ENCODE results near the gene FAM118A.
"Not testable (repeated sequence)": the region's sequence is repeated elsewhere in the genome, so short reads cannot be mapped to it uniquely, and the experiment has no call there.

Gene FAM118A

DNA sequence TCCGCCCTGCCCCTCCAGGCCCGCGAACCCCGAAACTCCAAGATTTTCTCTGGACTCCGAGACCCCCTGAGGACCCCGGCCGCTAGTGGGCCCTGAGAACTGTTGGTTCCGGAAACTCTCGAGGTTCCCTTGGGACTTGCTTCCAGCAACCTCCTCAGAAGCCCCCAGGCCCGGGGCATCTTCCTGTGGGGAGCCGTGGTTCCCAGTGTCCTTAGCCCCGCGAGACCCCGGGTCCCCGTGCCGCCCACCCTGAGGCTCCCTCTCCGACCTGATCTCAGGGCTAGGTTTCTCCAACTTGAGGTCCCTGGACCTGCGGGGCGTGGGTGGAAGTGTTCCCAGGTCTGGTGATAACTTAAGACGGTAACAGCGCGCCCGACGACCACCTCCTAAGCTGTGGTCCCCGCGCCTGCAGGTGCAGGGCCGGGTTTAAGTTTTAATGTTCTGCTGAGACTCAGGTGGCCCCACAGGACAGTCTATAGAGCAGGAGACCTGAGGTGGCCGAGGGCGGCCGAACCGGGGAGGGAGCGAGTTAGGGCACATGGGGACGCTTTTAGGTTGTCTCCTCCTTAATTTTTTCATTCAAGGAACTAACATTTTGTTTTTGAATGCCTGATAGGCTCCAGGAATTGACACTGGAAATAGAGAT lies 720 bp downstream of the FAM118A start:
- DNase-seq (ENCODE audit: low spot score) = no peak

DNA sequence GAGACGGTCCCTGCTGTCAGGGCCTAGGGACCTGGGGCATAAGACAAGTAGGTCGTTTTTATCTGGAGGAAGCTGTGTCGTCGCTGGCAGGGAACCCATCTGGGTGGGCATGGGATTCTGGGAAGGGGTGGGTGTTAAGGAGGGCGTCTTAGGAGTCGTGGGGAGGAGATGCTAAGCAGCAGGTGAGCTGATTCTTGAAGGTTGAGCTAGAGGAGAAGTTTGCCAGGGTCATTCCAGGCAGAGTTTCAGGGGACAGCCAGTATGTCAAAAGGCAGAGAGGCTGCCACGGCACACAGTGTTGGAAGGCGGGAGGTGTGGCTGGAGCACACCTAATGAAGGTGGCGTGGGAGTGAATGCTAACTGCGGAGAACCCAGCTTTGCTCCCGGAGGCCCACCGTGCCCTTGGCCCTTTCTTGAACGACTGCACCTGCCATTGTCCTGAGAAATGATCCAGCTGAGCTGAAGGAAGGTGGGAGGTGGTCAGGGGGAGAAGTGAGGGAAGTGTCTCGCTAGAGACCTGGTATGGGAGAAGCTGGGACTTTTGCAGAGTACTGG lies 1.3 kb downstream of the FAM118A start:
- DNase-seq (ENCODE audit: low spot score) = no peak

DNA sequence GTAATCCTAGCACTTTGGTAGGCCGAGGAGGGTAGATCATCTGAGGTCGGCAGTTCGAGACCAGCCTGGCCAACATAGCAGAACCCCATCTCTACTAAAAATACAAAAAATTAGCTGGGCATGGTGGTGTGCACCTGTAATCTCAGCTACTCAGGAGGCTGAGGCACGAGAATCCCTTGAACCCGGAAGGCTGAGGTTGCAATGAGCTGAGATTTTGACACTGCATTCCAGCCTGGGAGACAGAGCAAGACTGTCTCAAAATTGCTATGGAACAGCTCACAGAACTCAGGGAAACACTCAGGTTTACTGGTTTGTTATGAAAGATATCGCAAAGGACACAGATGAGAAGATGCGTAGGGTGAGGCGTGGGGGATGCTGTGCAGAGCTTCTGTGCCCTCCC lies 2.7 kb downstream of the FAM118A start:
- DNase-seq (ENCODE audit: low spot score) = no peak

DNA sequence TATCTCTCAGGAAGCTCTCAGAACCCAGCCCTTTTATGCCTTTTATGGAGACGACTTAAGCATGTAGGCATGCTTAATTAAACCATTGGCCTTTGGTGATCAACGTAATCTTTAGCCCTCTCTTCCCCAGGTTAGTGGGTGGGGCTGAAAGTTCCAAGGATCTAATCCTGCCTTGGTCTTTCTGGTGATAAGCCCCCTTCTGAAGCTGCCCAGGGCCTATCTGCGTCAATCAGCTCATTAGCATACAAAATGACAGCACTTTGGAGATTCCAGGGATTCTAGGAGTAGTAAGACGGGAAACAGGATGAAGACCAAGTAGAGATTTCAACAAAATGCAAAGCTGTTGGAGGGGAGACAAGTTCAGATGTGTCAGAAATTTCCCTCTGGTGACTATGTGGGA lies 3.1 kb downstream of the FAM118A start:
- no peak for DNase-seq (ENCODE audit: low spot score)

DNA sequence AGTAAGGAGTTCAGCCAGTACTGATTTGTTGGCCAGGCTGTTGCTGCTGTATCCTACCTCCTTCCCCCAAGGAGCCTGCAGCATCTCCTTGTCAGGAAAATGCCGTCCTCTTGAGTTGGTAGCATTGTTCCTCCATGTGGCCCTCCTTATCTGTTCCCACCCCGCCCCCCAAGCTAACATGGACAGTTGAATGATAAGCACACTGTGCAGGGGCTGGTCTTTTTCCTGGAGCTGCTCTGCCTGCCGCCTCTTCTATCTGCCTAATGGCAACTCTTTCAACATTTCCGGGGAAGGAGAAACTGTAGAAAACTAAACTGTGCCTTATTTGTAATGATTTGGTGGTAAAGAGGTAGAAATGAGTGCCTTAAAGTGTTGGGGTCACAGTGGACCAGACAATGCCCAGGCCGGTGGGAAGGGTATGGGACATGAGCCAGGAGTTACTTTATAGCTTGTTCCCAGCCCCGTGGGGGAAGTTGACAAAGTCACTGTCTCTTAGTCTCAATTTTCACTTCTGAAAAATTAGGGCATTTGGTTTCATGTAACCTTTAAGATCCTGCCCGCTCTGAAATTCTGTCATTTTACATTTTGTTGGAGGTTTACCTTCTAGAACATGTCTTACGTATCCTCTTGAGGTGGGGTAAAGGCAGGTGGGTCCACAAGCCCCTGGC lies 4.5 kb downstream of the FAM118A start:
- no peak for DNase-seq (ENCODE audit: low spot score)

DNA sequence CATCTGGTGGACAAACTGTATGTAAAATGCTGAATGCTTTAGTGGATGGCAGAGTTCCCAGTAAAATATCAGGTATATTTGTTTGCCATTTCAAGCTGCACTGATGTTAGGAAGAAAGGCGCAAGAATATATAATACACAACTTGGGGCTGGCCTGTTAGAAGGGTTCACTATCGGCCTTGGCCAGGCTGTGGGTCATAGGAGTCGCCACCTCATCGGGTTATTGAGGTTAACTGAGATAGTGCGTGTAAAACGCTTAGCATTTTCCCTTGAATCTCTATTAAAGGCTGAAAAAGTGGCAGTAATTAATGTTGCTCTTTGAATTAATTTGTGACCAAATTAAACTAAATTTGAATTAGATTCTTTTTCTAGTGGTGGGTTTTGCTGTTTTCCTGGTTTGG lies 5.1 kb downstream of the FAM118A start:
- DNase-seq (ENCODE audit: low spot score) = no peak

DNA sequence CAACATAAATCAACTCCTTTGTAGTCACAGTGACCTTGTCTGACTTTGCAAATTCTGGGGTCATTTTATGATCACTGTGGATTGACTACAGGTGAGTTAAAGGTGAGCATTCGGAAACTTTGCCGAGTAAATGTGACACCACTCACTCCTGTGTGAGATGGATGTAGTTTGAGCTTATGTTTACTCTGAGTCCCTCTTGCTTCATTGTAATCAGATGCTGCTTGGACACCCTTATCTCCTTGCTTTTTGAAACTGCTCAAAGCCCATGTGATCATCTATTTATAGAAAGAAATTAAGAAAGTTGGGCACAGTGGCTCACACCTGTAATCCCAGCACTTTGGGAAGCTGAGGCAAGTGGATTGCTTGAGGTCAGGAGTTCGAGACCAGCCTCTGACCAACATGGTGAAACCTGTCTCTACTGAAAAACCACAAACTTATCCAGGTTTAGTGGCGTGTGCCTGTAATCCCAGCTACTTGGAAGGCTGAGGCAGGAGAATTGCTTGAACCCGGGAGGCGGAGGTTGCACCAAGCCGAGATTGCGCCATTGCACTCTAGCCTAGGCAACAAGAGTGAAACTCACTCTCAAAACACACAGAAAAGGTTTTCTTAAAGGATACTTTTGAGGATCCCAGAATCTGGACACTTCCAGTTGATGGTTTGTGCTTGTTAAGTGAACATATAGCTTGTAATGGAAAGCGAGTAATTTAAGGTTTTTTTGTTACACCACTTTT lies 7.2 kb downstream of the FAM118A start:
- DNase-seq (ENCODE audit: low spot score) = no peak

DNA sequence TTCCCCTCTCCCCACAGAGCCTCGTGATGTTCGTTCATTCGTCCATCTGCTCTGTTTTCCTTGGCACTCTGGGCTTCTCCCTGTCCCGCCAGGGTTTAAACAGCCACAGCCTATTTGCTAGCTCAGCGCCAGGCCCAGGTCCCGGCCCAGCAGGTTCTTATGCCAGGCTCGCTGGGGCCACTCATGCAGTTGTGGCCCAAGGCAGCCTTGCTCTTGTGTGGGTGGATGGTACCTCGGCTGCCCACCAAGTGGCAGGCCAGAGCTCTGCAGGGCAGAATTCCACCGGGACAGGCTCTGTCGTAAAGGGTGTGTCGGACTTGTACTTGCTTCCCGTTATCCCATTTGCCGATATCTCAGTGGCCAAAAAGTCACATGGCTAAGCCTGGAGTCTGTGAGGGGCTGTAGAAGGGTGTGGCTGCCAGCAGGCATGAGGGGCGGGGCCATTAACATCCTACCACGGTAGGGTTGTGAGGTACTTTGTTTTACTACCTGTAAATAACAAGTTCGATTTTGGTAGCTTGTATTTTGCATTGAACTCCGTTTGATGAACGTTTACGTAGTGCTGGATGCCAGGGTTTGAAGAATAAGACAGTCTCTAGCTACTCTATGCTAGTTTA lies 7.9 kb downstream of the FAM118A start:
- no peak for DNase-seq (ENCODE audit: low spot score)

DNA sequence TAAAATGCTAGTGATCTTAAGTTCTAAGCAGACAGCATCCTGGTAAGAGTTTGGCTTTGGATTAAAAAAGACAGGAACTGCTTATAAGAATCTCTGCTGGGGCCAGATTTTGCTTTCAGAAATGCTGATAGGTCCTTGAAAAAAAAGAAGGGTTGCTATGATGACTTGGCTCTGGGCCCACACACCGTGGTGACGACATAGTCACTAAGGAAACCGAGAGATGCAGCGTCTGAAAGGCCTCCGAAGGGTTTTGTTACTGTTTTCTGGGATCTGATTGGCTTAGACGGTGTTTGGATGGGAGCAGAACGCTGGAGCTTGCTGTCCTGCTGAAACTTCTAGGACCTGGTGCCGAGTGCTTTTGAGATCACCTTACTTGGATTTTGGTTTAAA lies 8.4 kb downstream of the FAM118A start:
- peak; percentile 57 for DNase-seq (ENCODE audit: low spot score)

DNA sequence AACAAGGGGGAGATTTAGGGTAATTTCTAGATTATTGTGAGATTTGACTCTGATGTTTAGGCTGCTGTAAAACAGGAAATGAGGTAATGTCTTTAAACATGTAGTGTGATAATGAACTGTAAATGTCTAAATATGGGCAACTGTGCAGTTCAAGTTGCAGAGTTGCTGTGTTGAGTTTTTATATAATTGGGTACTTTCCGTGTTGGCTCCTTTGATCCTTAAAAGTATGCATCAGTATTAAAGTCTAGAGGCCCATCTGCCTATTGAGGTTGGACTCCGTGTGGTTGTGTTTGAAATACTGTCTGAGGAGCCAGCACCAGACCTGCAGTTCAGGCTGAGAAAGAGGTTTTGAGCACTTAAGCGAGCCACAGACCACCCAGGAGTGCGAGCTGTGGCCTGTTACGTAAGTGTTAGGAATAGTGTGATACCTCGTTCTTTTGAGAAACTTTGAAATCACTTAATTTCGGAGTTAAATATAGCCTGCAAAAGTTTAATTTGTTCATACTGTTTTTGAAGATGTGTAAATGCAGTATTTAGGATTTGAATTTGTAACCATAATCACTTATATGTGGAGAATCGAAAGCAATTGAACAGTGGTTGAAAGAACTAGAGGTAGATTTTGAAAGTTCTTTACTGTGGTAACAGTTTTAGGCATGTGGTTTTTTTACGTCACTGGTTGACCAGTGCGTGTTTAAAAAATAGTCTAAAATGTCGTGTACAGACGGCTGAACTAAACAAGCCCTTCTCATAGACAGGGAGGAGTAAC lies 9.0 kb downstream of the FAM118A start:
- DNase-seq (ENCODE audit: low spot score) = no peak

DNA sequence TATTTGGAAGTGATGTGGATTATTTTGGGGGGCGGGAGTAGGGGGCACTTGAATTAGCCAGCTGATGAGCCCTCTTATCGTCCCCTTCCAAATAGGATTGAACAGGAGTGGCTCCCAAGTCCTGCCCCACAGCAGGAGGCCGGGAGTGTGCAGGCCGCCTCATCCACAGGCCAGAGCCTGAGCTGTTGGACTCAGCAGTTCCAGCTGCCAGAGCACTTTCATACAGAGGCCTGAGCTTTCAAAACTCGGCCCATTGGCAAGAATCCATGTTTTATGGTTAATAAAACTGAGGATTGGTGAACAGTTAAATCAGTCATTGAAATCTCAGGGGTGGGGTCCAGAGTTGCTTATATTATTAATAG lies 9.6 kb downstream of the FAM118A start:
- DNase-seq (ENCODE audit: low spot score) = no peak

DNA sequence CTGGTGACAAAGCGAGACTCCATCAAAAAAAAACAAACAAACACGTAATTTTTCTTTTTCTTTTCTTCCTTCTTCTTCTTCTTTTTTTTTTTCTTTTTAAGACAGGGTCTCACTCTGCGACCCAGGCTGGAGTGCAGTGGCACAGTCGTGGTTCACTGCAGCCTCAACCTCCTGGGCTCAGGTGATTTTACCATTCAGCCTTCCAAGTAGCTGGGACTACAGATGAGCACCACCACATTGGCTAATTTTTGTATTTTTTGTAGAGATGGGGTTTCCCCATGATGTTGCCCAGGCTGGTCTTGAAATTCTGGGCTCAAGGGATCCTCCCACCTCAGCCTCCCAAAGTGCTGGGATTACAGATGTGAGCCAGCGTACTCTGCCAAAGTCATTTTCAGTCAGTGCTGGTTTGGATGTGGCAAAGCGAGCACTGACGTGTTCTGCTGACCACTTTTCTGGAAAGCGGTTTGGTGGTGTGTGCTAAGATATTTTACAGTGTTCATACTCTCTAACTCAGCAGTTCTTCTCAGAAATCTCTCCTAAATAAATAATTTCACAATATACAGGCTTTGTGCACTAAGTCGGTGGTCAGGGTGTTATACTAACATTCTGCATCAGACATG lies 10.7 kb downstream of the FAM118A start:
- DNase-seq (ENCODE audit: low spot score) = no peak

DNA sequence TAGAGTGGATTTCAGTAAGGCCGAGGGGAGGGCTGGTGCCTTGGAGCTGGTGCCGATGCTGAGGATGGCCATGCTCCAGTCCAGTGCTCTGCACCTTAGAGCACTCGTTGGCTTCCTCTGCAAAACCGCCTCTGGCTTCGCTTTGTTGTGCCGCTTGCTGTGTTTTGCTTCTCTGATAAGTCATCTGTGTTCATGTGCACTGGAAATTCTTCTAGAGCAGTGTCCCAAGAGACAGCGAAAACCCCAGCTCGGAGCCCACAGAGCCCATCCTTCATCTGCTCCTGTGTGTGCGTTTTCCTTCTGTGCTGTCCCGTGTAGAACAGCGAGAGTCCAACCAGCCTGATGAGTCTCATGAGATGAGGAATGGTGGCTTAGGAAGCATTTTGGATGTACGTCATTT lies 12.1 kb downstream of the FAM118A start:
- DNase-seq (ENCODE audit: low spot score) = no peak

DNA sequence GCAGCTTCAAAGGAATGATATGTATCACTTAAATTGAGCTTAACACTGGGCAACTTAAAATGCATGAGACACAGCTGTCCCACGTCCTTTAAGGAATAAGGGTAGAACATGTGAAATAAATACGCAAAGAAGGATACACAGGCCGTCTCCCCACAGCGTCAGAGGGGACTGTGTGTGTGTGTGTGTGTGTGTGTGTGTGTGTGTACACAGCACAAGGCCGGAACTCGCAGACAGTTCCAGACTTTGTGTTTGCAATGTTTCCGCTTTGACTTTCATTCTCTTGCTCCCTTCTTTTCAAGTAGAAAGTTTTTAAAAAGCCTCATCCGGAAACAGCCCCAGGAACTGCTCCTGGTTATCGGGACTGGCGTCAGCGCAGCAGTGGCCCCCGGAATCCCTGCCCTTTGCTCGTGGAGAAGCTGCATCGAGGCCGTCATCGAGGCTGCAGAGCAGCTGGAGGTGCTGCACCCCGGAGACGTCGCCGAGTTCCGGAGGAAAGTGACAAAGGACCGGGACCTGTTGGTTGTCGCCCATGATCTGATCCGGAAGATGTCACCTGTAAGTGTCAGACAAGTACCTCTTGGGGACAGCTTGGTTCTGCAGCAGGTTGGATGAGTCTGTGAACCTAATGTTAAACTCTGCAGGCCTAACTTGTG lies 13.3 kb downstream of the FAM118A start:
- DNase-seq (ENCODE audit: low spot score) = no peak

DNA sequence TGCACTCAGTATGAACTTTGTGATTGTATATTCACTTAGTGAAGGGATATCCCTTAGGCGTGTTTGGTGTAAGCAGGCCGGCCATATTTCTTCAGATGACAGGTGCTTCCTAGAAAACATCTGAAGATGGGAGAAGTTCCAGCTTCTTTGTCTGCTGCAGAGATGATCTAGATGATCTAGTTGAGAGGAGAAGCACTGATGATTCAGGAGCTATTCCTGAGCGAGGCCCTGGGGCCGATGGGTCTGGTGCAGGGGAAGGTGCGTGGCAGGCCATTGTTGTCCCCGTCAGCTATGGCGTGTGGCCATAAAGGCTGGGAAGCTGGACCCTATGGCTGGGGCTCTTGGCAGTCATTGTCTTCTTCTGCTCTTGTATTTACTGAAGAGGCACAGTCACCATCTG lies 14.0 kb downstream of the FAM118A start:
- DNase-seq (ENCODE audit: low spot score) = no peak

DNA sequence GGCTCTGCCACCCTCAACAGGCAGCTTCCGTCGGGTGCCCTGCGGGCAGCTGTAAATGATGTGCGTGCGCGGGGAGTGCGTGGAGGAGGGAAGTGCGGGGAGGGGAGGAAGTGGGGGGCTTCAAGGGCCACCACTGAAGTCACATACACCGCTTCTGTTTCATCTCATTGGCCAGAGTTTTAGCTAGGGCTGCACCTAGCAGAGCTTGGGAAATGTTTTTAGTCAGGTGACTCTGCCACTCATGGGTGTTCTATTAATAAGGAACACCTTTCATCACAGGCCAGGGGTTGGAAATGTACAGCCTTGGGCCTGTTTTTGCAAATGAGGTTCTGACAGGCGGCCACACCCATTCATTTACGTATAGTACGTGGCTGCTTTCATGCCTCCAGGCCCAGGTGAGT lies 14.6 kb downstream of the FAM118A start:
- DNase-seq (ENCODE audit: low spot score) = no peak

DNA sequence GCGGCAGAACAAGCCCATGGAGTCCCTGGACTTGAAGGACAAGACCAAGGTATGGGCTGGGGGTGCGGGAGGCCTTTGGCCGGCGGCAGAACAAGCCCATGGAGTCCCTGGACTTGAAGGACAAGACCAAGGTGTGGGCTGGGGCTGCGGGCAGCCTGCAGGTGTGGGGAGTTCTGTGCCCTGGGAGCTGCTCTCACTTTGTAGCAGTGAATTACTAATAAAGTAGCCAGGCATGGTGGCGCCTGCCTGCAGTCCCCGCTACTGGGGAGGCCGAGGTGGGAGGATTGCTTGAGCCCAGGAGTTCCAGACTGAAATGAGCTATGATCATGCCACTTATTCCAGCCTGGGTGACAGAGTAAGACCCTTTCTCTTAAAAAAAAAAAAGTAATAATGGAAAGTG lies 18.5 kb downstream of the FAM118A start:
- not testable (repeated sequence) for DNase-seq (ENCODE audit: low spot score)

DNA sequence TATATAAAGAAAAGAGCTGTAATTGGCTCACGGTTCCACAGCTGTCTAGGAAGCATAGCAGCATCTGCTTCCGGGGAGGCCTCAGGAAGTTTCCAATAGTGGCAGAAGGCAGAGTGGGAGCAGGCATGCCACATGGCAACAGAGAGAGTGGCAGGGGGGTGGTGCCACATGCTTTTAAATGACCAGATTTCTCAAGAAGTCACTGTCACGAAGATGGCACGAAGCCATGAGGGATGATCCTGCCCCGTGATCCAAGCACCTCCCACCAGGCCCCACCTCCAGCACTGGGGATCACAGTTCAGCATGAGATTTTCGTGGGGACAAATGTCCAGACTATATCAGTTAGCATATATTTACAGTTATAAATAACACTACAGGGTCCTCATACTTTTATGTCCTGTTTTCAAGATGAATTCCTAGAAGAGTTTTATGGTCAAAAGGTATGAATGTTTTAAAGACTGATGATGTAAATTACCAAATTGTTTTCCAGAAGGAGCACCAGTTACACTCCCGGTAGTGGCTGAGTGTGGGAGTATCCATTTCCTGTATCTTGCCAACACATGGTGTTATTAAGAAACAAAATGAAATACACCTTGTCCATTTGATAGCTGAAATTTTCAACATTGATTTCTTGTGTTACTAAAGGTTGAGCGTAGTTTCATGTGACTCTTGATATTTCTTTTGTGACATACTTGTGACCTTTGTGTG lies 19.2 kb downstream of the FAM118A start:
- no peak for DNase-seq (ENCODE audit: low spot score)

DNA sequence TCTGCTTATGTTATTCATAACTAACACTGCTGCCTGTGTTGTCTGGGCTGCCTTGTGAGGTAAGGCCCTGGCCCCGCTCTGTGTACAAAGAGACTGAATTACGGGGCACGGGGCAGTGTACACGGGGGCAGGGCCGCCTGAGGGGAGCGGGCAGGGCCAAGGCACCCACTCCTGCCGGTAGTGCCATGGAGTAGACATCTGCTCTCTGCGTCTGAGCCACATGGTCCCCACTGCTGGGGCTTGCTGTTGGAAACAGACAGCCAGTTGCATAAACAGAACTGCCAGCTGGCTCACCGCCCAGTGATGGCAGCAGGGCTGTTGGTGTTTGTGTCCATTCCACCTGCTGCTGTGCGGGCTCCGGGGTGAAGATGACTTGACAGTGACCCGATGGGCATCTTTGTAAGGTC lies 19.8 kb downstream of the FAM118A start:
- DNase-seq (ENCODE audit: low spot score) = peak; percentile 81

DNA sequence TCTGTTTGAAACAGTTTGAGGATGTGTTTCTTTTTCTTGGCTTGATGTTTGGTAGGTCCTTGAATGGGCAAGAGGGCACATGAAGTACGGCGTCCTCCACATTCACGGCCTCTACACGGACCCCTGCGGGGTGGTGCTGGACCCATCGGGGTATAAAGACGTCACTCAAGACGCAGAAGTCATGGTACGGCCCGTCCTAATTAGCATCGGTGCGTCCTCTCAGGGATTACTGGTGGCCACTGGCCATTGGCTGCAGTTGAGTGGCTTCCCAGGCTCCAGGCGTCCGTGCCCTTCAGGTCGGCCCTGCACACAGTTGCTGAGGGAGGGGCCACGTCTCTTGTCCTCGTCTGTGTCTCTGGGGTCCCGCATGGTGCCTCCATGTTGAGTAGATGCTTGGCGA lies 20.8 kb downstream of the FAM118A start:
- no peak for DNase-seq (ENCODE audit: low spot score)

Data from globus pallidus (tissue), 1 donor.